ENCODE data around the gene MAN2B2.

Gene MAN2B2

GRCh38 chr4:6548882-6549230 is 26.1 kb upstream of the MAN2B2 start:
- TF ChIP-seq JUND (IDR thresholded peaks at IDR 0.05; ENCODE audit: low read depth): no peak
- no peak for DNase-seq (ENCODE audit: low read depth in 1 of 2, low spot score in 1 of 2)
- in situ Hi-C loops (cut with HindIII; ENCODE audit: low pct_unique_long_range_greater_than_20kb, low sequenced_read_pairs): no loop called here

GRCh38 chr4:6549445-6549844 is 25.5 kb upstream of the MAN2B2 start:
- in situ Hi-C loops (cut with HindIII; ENCODE audit: low pct_unique_long_range_greater_than_20kb, low sequenced_read_pairs): no loop called here
- TF ChIP-seq JUND (IDR thresholded peaks at IDR 0.05; ENCODE audit: low read depth): no peak
- DNase-seq (ENCODE audit: low read depth in 1 of 2, low spot score in 1 of 2): no peak

- in situ Hi-C loops (cut with HindIII; ENCODE audit: low pct_unique_long_range_greater_than_20kb, low sequenced_read_pairs): no loop called here
- no peak for DNase-seq (ENCODE audit: low read depth in 1 of 2, low spot score in 1 of 2)
Observed at GRCh38 chr4:6549890-6550620, 24.9 kb upstream of the MAN2B2 start.

GRCh38 chr4:6550821-6551220 is 24.2 kb upstream of the MAN2B2 start:
- in situ Hi-C loops (cut with HindIII; ENCODE audit: low pct_unique_long_range_greater_than_20kb, low sequenced_read_pairs): no loop called here
- DNase-seq (ENCODE audit: low read depth in 1 of 2, low spot score in 1 of 2): no peak
- no peak for TF ChIP-seq JUND (IDR thresholded peaks at IDR 0.05; ENCODE audit: low read depth)

More at GRCh38 chr4:6549890-6550620, 24.9 kb upstream of the MAN2B2 start:
- no peak for TF ChIP-seq JUND (IDR thresholded peaks at IDR 0.05; ENCODE audit: low read depth)

GRCh38 chr4:6551660-6552059 is 23.3 kb upstream of the MAN2B2 start:
- TF ChIP-seq JUND (IDR thresholded peaks at IDR 0.05; ENCODE audit: low read depth): no peak
- in situ Hi-C loops (cut with HindIII; ENCODE audit: low pct_unique_long_range_greater_than_20kb, low sequenced_read_pairs): no loop called here
- DNase-seq (ENCODE audit: low read depth in 1 of 2, low spot score in 1 of 2): no peak

- TF ChIP-seq JUND (IDR thresholded peaks at IDR 0.05; ENCODE audit: low read depth): no peak
- in situ Hi-C loops (cut with HindIII; ENCODE audit: low pct_unique_long_range_greater_than_20kb, low sequenced_read_pairs): no loop called here
- no peak for DNase-seq (ENCODE audit: low read depth in 1 of 2, low spot score in 1 of 2)
Observed at GRCh38 chr4:6555519-6555918, 19.5 kb upstream of the MAN2B2 start.

GRCh38 chr4:6556263-6556662 is 18.7 kb upstream of the MAN2B2 start:
- DNase-seq (ENCODE audit: low read depth in 1 of 2, low spot score in 1 of 2): peak; percentile 50 to 90
- in situ Hi-C loops (cut with HindIII; ENCODE audit: low pct_unique_long_range_greater_than_20kb, low sequenced_read_pairs): no loop called here
- TF ChIP-seq JUND (IDR thresholded peaks at IDR 0.05; ENCODE audit: low read depth): no peak

GRCh38 chr4:6557185-6557584 is 17.8 kb upstream of the MAN2B2 start:
- in situ Hi-C loops (cut with HindIII; ENCODE audit: low pct_unique_long_range_greater_than_20kb, low sequenced_read_pairs): no loop called here
- TF ChIP-seq JUND (IDR thresholded peaks at IDR 0.05; ENCODE audit: low read depth): no peak

GRCh38 chr4:6557856-6558255 is 17.1 kb upstream of the MAN2B2 start:
- in situ Hi-C loops (cut with HindIII; ENCODE audit: low pct_unique_long_range_greater_than_20kb, low sequenced_read_pairs): no loop called here
- DNase-seq (ENCODE audit: low read depth in 1 of 2, low spot score in 1 of 2): no peak
- TF ChIP-seq JUND (IDR thresholded peaks at IDR 0.05; ENCODE audit: low read depth): no peak

More at GRCh38 chr4:6557185-6557584, 17.8 kb upstream of the MAN2B2 start:
- DNase-seq (ENCODE audit: low read depth in 1 of 2, low spot score in 1 of 2): no peak

- no peak for DNase-seq (ENCODE audit: low read depth in 1 of 2, low spot score in 1 of 2)
- no peak for TF ChIP-seq JUND (IDR thresholded peaks at IDR 0.05; ENCODE audit: low read depth)
- in situ Hi-C loops (cut with HindIII; ENCODE audit: low pct_unique_long_range_greater_than_20kb, low sequenced_read_pairs): no loop called here
Observed at GRCh38 chr4:6560416-6561172, 14.4 kb upstream of the MAN2B2 start.

GRCh38 chr4:6561173-6561516 is 13.8 kb upstream of the MAN2B2 start:
- TF ChIP-seq JUND (IDR thresholded peaks at IDR 0.05; ENCODE audit: low read depth): no peak
- in situ Hi-C loops (cut with HindIII; ENCODE audit: low pct_unique_long_range_greater_than_20kb, low sequenced_read_pairs): no loop called here
- no peak for DNase-seq (ENCODE audit: low read depth in 1 of 2, low spot score in 1 of 2)

GRCh38 chr4:6561706-6562371 is 13.2 kb upstream of the MAN2B2 start:
- no peak for DNase-seq (ENCODE audit: low read depth in 1 of 2, low spot score in 1 of 2)
- no peak for TF ChIP-seq JUND (IDR thresholded peaks at IDR 0.05; ENCODE audit: low read depth)
- in situ Hi-C loops (cut with HindIII; ENCODE audit: low pct_unique_long_range_greater_than_20kb, low sequenced_read_pairs): no loop called here
